Stimulated activated CD4-positive, alpha-beta T cell treated with anti-CD3 and anti-CD28 coated beads, TNF-alpha, amount 100 ng/mL, for 1 hour (primary cell): ENCODE results near the gene TIMM17A.

Experiments used
- DNase-seq, 3 donors: peaks; one replicate each; pipeline ENCODE4 v3.0.0-alpha.2; 2020; ENCODE audit warnings: low read depth in 3 of 3, low spot score in 1 of 3

The TIMM17A gene

DNA sequence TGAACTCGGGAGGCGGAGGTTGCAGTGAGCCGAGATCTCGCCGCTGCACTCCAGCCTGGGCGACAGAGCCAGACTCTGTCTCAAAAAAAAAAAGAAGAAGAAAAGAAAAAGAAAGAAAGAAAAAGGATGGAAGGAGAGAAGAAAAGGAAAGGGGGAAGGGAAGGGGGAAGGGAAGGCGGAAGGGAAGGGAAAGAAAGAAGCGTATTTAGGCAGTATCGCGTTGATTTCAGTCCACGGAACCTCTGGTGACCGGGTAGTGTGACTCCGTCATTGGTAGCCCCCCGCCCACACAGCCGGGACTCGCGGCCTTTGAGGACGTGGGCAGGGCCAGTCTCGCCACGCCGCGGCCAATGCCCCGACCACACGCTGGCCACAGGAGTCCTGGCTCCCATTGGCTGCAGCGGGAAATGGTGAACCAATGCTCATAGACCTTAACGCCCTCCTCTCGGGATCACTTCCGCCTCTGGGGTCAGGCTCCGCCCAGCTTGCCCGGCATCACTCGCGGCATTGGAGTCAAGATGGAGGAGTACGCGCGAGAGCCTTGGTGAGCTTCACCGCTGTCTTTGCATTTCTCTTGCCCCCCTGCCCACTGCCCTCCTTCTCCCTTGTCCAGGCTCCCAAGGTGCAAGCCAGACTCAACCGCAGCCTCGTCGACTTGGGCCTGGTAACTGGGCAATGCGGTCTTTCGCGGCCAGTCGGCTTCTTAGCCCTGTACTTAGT, at the start of gene TIMM17A:
Gene TIMM17A, plus strand, starts transcription at position 495 of the 720 bp plus-strand sequence. Its CDS starts 24 bp downstream, at position 519.
- peak; percentile 73 to 85 (median 74) for DNase-seq

- no peak for DNase-seq
These were observed 49.0 kb upstream of the TIMM17A start for GRCh38 chr1:201906336-201906735.

- no peak for DNase-seq
These were observed 47.7 kb upstream of the TIMM17A start for GRCh38 chr1:201907621-201908020.

DNA sequence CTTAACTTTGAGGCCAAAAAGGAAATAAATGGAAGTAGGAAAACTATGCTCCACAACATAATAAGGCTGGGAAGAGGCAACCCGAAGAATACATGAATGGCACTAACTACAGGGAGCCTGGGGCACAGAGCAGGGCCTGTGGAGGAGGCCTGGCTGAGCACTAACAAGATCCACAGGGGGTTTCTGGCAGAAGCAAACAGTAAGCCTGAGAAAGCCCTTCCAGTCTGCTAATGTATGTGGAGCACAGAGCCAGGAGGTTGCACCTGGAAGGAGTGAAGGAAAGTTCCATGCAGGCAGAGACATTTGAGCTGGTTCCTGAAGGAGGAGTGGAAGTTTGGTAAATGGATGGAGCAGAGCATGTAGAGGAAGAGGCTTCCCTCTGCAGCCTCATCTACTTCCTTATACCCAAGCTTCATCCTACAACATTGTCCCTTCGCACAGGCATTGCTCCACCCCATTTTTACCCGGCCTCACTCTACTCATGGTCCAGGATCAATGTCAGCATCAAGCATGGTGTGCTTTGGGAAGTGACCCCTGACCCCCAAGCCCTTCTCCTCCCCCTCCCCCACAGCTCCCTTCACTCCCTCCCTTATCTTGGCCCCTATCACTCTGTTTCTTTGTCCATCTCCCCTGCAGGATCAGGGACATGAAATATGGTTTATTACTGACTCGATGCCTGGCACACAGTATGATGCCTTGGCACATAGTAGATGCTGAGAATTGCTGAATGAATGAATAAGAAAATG, 43.3 kb upstream of the TIMM17A start:
- DNase-seq: no peak

GRCh38 chr1:201912832-201913231, 42.5 kb upstream of the TIMM17A start:
- no peak for DNase-seq

DNA sequence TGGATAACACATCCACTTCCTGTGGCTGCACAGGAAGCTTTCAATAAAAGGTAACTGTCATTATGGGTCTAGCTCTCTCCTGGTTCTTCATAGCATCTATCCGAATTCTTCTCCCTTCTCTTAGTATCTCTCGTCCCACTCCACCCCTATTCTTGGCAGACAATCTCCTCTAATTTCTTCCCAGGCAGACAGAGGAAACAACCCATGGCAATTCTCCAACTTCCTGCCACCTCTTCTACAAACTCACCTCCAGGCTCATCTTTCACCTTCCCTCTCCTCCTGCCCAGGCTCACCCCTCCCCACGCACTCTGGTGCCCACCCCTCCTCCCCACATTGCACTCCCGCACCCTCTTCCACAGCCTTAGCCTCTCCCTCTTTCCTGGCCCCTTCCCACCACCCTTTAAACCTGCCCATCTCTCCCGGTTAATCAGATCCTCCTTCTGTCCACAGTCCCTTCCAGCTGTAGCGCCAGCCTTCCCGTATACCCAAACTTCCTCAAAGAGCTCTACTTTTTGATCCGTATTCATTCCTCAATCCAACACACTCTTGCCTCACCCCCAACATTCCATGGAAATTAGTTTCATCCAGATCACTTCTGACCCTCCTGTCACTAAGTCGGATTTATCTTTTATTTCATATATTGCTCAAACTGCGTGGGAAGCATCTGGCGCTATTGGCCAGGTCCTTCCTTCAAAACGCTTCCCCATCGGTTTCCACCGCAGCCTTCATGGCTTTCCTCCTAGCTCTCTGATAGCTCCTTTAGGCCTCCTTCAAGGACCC, 40.7 kb upstream of the TIMM17A start:
- no peak for DNase-seq

DNA sequence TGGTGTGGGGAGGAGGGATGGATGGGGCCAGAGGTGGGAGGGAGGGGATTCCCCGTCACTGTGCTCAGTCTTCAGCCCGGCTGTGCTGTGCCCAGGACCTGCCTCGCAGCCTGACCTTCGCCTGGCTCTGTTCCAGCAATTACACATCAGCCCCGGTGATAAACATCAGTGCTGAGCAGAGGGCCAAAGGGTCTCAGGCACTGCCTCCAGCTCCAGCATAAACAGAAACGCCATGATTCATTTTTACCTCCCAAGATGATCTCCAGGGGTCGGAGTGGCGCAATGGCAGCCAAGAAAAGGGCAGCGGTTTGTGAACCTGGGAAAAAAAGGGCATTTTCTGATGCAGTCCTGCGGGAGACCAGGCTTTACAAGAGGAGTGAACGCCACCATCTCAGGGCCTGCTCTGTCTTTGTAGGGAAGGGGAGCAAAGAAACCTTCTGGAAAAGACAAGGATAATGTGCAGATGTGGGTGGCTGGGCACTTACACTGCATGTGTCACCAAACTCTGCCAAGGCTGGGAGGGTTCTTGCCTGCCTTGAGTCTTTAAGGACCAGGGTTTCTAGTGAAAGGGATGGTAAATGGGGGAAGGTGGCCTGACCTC, 38.6 kb upstream of the TIMM17A start:
- DNase-seq: no peak

GRCh38 chr1:201917362-201918033, 37.8 kb upstream of the TIMM17A start:
- DNase-seq: no peak

- DNase-seq: no peak
These were observed 37.0 kb upstream of the TIMM17A start for GRCh38 chr1:201918343-201918742.

DNA sequence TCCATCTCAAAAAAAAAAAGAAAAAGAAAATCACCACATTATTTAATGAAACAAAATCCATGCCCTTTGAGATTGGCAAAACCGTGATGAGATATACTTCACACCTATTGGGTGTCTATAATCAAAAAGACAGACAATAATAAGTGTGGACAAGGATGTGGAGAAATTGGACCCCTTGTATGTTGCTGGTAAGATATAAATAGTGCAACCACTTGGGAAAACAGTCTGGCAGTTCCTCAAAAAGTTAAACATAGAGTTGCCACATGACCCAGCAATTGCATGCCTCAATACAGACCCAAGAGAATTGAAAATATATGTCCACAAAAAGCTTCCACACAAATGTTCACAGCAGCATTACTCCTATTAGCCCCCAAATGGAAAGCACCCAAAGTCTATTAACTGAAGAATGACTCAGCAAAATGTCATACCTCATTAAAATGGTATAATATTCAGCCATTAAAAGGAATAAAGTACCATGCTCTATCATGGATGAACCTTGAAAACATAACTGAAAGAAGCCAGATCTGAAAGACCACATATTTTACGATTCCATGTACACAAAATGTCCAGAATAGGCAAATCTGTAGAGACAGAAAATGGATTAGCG, 33.2 kb upstream of the TIMM17A start:
- no peak for DNase-seq

GRCh38 chr1:201925301-201925567, 30.1 kb upstream of the TIMM17A start:
- DNase-seq: no peak

DNA sequence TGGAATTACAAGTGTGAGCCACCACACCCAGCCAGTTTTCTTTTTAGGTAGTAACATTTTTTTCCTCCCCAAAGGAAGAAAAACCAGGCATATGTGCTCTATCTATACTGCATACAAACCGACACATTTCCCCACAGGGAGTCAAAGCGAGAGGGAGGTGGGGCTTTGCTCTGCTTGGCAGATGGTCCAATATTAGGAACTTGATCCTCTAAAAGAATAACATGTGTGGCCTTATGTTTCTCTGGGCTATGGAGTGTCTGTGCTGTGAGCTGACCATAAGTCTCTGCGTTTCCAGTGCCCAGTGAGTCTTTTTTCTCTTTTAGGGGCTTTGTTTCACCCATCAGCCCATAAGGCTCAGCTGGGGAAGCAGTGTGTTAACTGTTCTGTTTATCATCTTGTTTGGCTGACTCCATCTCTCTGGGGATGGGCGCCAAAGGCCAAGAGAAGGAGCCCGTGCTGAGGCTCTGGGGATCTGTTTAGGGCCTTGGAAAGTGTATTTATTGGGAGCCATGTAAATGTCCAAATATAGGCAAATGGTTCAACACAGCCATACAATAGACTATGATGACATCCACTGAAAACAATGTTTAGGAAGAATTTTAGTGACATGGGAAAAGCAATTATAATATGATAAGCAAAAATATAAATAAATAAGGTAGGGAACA, 29.2 kb upstream of the TIMM17A start:
- no peak for DNase-seq

- DNase-seq: no peak
These were observed 27.0 kb upstream of the TIMM17A start for GRCh38 chr1:201928266-201928665.

DNA sequence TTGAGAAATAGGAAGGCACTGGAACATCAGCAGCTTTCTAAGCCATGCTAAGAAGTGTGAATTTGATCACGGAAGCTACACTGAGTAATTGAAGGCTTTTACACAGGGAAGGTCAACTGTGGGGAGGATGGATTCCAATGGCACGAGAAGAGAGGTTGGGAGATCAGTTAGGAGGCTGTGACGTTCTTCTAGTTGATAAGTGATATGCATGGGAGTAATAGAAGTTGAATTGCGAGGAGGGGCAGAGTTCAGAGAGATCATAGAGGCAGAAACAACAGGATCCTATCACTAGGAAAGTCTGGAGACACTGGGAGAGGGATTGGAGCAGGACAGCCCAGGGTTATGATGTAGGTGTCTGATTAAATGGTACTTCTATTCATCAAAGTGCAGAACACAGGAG, 25.2 kb upstream of the TIMM17A start:
- no peak for DNase-seq

DNA sequence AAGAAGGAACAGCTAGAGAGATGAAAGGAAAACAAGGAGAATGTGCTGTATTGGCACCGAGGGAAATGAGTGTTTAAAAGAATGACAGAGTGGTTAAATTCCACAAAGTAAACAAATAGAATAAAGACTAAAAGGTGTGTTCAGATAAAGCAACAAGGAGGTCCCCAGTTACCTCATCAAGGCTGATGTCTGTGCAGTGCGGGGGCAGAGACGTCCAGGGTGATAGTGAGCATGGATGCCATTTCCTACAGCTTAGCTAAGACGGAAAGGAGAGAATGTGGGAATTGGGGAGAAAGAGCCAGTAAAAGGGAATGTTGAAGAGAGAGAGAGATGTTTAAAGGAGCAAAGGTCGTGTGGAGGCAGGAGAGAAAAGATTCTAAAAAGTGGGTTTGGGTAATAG, 24.5 kb upstream of the TIMM17A start:
- DNase-seq: no peak

DNA sequence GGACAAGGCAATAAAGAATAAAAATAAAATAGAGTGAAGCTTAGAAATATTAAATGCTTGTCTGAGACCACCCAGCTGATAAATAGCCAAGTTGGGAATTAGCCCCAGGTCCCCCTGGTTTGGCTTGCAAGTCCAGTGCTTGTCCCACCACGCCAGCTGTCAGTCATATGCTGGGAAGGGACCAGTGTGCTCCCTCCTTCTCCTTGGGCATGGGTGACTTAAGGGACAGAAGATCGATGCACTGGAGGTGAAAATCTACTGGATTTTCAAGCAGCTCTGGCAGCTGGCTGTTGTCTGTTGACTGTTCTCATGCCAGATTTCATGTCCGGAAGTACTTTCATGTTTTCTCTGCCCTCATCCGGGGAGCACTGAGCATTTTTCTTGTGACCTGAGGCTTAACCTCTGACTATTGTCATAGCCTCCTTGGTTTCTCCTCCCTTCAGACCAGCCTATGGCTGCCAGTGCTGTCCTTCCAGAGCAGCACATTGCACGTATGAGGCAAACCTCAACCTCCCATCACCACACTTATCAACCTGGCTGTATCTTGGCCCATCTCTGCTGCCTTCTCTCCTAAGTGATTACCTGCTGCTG, 21.4 kb upstream of the TIMM17A start:
- no peak for DNase-seq

DNA sequence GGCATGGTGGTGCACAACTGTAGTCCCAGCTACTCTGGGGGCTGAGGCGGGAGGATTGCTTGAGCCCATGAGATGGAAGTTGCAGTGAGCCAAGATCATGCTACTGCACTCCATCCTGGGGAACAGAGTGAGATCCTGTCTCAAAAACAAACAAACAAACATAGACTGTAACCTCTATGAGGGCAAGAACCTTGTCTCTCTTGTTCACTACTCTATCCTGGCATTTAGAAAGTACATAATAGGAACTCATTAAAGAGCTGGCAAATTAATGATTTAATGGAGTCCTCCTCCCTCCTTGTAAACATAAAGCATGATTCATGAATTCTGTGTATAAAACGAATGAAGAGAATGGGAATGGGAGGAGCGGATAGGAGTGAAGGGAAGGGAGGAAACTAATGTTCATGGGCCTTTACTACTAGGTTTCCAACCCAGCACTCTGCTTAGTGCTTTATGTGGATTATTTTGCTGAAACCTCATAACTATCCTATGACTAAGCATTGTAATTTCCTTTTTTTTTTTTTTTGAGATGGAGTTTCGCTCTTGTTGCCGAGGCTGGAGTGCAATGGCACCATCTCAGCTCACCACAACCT, 17.6 kb upstream of the TIMM17A start:
- DNase-seq: no peak

DNA sequence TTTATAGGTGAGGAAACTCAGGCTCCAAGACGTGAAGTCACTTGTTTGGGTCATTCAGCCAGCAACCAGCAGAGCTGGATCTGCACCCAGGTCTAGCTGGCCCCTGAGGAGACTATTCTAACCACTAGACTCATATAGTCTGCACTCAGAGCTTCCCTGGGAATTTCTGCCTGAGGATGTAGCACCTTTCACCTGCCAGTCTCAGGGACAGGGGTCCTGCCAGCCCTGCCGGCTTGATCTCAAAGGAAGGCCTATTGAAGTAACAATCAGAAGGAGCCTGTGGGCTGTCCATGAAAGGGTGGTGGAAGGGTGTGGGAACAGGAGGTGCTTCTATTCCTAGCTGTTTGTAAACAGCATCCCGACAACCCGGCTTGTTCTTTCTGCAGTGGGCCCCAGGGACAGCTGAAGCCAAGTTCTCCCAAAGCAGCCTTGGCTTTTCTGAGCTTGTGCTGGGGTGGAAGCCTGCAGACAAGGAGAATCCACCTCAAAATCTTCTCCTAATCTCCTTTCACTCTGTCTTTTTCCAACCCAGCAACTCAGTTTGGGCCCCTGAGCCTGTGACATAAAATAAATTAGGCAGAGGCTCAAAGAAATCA, 16.8 kb upstream of the TIMM17A start:
- DNase-seq: no peak

GRCh38 chr1:201939148-201939547, 16.2 kb upstream of the TIMM17A start:
- DNase-seq: no peak
